IPS-NIHi7 (cell line): ENCODE measurements around the gene TMEM117.
"Not testable (repeated sequence)": the region's sequence is repeated elsewhere in the genome, so short reads cannot be mapped to it uniquely, and the experiment has no call there.

Experiments used
- DNase-seq: peaks from one replicate; pipeline ENCODE4 v3.0.0; 2012; ENCODE audit warnings: mixed read lengths; ENCODE audit errors: extremely low spot score

TMEM117 gene

GRCh38 chr12:44099486-44099885, 263.6 kb downstream of the TMEM117 start:
- DNase-seq = no peak

GRCh38 chr12:44100264-44100663, 264.4 kb downstream of the TMEM117 start:
- DNase-seq = no peak

- DNase-seq = no peak
Measured at GRCh38 chr12:44101475-44101874, 265.6 kb downstream of the TMEM117 start.

GRCh38 chr12:44114906-44115305, 279.0 kb downstream of the TMEM117 start:
- DNase-seq = no peak

GRCh38 chr12:44117337-44117736, 281.5 kb downstream of the TMEM117 start:
- no peak for DNase-seq

- DNase-seq = no peak
Measured at GRCh38 chr12:44118946-44119345, 283.1 kb downstream of the TMEM117 start.

GRCh38 chr12:44126806-44127205, 290.9 kb downstream of the TMEM117 start:
- no peak for DNase-seq

- no peak for DNase-seq
Measured at GRCh38 chr12:44127966-44128710, 292.3 kb downstream of the TMEM117 start.

GRCh38 chr12:44143175-44143574, 307.3 kb downstream of the TMEM117 start:
- DNase-seq = no peak

- DNase-seq = no peak
Measured at GRCh38 chr12:44148936-44149335, 313.1 kb downstream of the TMEM117 start.

- DNase-seq = no peak
Measured at GRCh38 chr12:44154128-44154527, 318.2 kb downstream of the TMEM117 start.

- no peak for DNase-seq
Measured at GRCh38 chr12:44155358-44155757, 319.5 kb downstream of the TMEM117 start.

- DNase-seq = no peak
Measured at GRCh38 chr12:44157359-44157758, 321.5 kb downstream of the TMEM117 start.

GRCh38 chr12:44158746-44159145, 322.9 kb downstream of the TMEM117 start:
- no peak for DNase-seq

GRCh38 chr12:44159216-44159615, 323.3 kb downstream of the TMEM117 start:
- DNase-seq = no peak

GRCh38 chr12:44159862-44160261, 324.0 kb downstream of the TMEM117 start:
- DNase-seq = no peak

- no peak for DNase-seq
Measured at GRCh38 chr12:44162961-44163360, 327.1 kb downstream of the TMEM117 start.

- DNase-seq = no peak
Measured at GRCh38 chr12:44174053-44174452, 338.2 kb downstream of the TMEM117 start.

- DNase-seq = no peak
Measured at GRCh38 chr12:44184499-44185206, 348.8 kb downstream of the TMEM117 start.

GRCh38 chr12:44193281-44193680, 357.4 kb downstream of the TMEM117 start:
- no peak for DNase-seq

- not testable (repeated sequence) for DNase-seq
Measured at GRCh38 chr12:44195719-44196118, 359.8 kb downstream of the TMEM117 start.

- DNase-seq = no peak
Measured at GRCh38 chr12:44206045-44206444, 370.2 kb downstream of the TMEM117 start.

GRCh38 chr12:44217146-44217883, 381.4 kb downstream of the TMEM117 start:
- DNase-seq = no peak
